ENCODE data around the gene KLHL29. TPM values are rescaled to one million over a fixed set of nuclear protein-coding genes. Genes with fewer than 3 reads are reported as not detected.

Gene KLHL29
- total RNA-seq, 1 experiment from 2014 or later, result 2.4 TPM

DNA sequence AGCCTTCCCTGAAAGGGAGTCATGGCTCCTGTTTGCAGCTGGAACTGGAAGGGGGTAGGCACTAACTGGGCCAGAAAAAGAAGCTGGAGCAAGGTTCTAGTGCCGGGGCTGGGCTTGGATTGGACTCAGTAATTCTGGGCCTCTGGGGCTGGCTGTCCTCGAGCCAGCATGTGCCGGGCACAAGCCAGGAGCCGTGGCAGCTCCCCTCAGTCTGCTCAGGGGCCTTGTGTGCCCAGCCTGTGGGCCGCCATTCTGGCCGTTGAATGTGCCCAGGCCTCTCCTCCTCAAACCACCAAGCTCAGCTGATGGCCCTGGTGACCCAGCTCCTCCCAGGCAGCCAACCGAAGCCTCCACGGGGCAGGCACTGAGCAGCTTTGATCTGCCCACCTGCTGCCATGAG is 119.6 kb downstream of the KLHL29 start:
- Histone ChIP-seq H3K9me3 (ENCODE audit: control insufficient read depth, low read depth, low read length) (no peaks in the 10 kb centered on the region), H2BK120ac (ENCODE audit: low read depth, low read length, poor library complexity, severe bottlenecking) (no peak overlapping the region), H4K8ac (replicated peaks; ENCODE audit: insufficient read length, low read depth, low read length) (no peak overlapping the region), H2BK15ac (ENCODE audit: low read depth, low read length) (no peak overlapping the region), H3T11ph (ENCODE audit: low read length) (no peak overlapping the region), H3K14ac (ENCODE audit: insufficient read depth, low read length) (no peak overlapping the region), H3K79me2 (ENCODE audit: insufficient read depth, low read length) (no peaks in the 10 kb centered on the region), H4K20me1 (ENCODE audit: control insufficient read depth, insufficient read depth, insufficient read length) (no peaks in the 10 kb centered on the region), H3K9ac (ENCODE audit: extremely low read depth, insufficient read length, low read length) (no peak overlapping the region), H2BK5ac (ENCODE audit: insufficient read length, low read length) (no peak overlapping the region), H3K27me3 (ENCODE audit: insufficient read depth, low read length) (no peaks in the 10 kb centered on the region), H3K23me2 (ENCODE audit: insufficient read length, low read depth, low read length, poor library complexity, severe bottlenecking) (no peaks in the 10 kb centered on the region), H3K18ac (ENCODE audit: insufficient read length, low read depth, low read length) (no peak overlapping the region), H3K79me1 (ENCODE audit: insufficient read depth, low read depth, low read length, poor library complexity, severe bottlenecking) (no peaks in the 10 kb centered on the region), H3K4ac (ENCODE audit: low read depth, low read length) (no peak overlapping the region), H3K4me1 (ENCODE audit: insufficient read depth, low read length) (no peaks in the 10 kb centered on the region), H4K91ac (ENCODE audit: insufficient read length, low read depth, low read length) (no peak overlapping the region), H2AFZ (ENCODE audit: low read length) (no peak overlapping the region), H3K56ac (ENCODE audit: insufficient read length, low read depth, low read length) (no peak overlapping the region), H3K4me2 (ENCODE audit: insufficient read depth, insufficient read length, low read length) (no peak overlapping the region), H2AK5ac (ENCODE audit: insufficient read length, low read length) (no peak overlapping the region), H4K5ac (ENCODE audit: insufficient read length, low read depth, low read length) (no peak overlapping the region), H3K23ac (ENCODE audit: insufficient read length, low read depth, low read length) (no peak overlapping the region), H2BK20ac (ENCODE audit: low read depth, low read length, poor library complexity, severe bottlenecking) (no peak overlapping the region), H2BK12ac (ENCODE audit: insufficient read length, low read depth, low read length) (no peak overlapping the region), H3K27ac (ENCODE audit: insufficient read length, low read depth, low read length) (no peak overlapping the region)
- Mint-ChIP-seq H3K4me1 (peaks cover 18 to 21% of the 10 kb centered on the region in 2 experiments), H3K27me3 (ENCODE audit: low read depth) (peaks cover 2% of the 10 kb centered on the region; the same call in 1 of the 2 replicates), H3K36me3 (ENCODE audit: insufficient read depth in 1 of 3, low read depth in 3 of 3) (no peaks in the 10 kb centered on the region), H3K9me3 (no peaks in the 10 kb centered on the region), H3K27ac (no peak overlapping the region), H3K4me3 (no peak overlapping the region)
- WGBS (ENCODE audit: extremely low coverage, insufficient read length, low lambda C conversion rate), result no CpG with 5 or more reads among the region's 8 CpGs
- DNase-seq, result no peak
- no peak for TF ChIP-seq CTCF (conservative IDR thresholded peaks at IDR 0.05)
